NB4 (cell line): ENCODE results near the gene PLLP.

Experiments used
- DNase-seq: peaks from one replicate; pipeline ENCODE4 v3.0.0; 2010; ENCODE audit warnings: low read depth
- H3K4me3 ChIP-seq: one replicate; pipeline ENCODE4 v1.5.1; 2011; ENCODE audit warnings: mild to moderate bottlenecking, low read depth, low read length, moderate library complexity
- MAX ChIP-seq: IDR thresholded peaks from 2 replicates; pipeline ENCODE4 v1.6.1; 2011; ENCODE audit warnings: low read depth, low read length
- MYC ChIP-seq: IDR thresholded peaks from 2 replicates; pipeline ENCODE4 v1.6.1; 2011; ENCODE audit warnings: low read depth, low read length
- POLR2A ChIP-seq: IDR thresholded peaks from 2 replicates; pipeline ENCODE4 v1.6.1; 2011; ENCODE audit warnings: mild to moderate bottlenecking; ENCODE audit not compliant: insufficient read length; ENCODE audit errors: extremely low read depth
- TF ChIP-seq, protein P1 (sequence below): IDR thresholded peaks from one replicate; pipeline ENCODE4 v1.5.1; 2012; ENCODE audit warnings: low read depth, low read length

The PLLP gene, protein sequence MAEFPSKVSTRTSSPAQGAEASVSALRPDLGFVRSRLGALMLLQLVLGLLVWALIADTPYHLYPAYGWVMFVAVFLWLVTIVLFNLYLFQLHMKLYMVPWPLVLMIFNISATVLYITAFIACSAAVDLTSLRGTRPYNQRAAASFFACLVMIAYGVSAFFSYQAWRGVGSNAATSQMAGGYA

GRCh38 chr16:57284209-57284951, at the start of gene PLLP:
TSS of gene PLLP (minus strand) at chr16:57284672. CDS start at chr16:57284540, 132 bp downstream.
- TF ChIP-seq, protein P1, sequence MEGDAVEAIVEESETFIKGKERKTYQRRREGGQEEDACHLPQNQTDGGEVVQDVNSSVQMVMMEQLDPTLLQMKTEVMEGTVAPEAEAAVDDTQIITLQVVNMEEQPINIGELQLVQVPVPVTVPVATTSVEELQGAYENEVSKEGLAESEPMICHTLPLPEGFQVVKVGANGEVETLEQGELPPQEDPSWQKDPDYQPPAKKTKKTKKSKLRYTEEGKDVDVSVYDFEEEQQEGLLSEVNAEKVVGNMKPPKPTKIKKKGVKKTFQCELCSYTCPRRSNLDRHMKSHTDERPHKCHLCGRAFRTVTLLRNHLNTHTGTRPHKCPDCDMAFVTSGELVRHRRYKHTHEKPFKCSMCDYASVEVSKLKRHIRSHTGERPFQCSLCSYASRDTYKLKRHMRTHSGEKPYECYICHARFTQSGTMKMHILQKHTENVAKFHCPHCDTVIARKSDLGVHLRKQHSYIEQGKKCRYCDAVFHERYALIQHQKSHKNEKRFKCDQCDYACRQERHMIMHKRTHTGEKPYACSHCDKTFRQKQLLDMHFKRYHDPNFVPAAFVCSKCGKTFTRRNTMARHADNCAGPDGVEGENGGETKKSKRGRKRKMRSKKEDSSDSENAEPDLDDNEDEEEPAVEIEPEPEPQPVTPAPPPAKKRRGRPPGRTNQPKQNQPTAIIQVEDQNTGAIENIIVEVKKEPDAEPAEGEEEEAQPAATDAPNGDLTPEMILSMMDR, result no peak
- TF ChIP-seq POLR2A, result no peak
- TF ChIP-seq MAX, result no peak
- TF ChIP-seq MYC, result no peak
- no peak for DNase-seq
- peak within 1 kb of the TSS; percentile 34 for H3K4me3 ChIP-seq

GRCh38 chr16:57333402-57333801, 48.9 kb upstream of the PLLP start:
- no peak for TF ChIP-seq MYC
- TF ChIP-seq MAX, result no peak
- no peak for TF ChIP-seq POLR2A
- TF ChIP-seq, protein P1, result no peak
- H3K4me3 ChIP-seq, result no peak overlapping the region
- no peak for DNase-seq

GRCh38 chr16:57331355-57331754, 46.9 kb upstream of the PLLP start:
- H3K4me3 ChIP-seq, result no peak overlapping the region
- DNase-seq, result no peak
- no peak for TF ChIP-seq POLR2A
- TF ChIP-seq MYC, result no peak
- TF ChIP-seq, protein P1, result no peak
- TF ChIP-seq MAX, result no peak

GRCh38 chr16:57329718-57330327, 45.4 kb upstream of the PLLP start:
- no peak for TF ChIP-seq MYC
- TF ChIP-seq, protein P1, result no peak
- DNase-seq, result no peak
- no peak overlapping the region for H3K4me3 ChIP-seq

DNA sequence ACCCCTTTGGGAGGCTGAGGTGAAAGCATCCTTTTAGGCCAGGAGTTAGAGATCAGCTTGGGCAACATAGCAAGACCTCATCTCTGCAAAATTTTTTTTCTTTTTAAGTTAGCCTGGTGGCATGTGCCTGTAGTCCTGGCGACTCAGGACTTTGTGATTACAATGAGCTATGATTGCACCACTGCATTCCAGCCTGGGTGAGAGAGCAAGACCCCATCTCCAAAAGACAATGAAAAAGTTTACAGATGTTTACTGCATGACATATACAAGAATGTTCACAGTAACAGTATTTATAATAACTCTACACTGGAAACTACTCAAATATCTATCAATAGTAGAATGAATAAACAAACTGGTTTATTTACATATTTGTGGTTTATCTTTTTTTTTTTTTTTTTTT, 41.0 kb upstream of the PLLP start:
- no peak overlapping the region for H3K4me3 ChIP-seq
- TF ChIP-seq POLR2A, result no peak
- TF ChIP-seq, protein P1, result no peak
- TF ChIP-seq MAX, result no peak
- TF ChIP-seq MYC, result no peak
- no peak for DNase-seq
